GM19193 (cell line): ENCODE results near the gene FSTL3.
A peak's percentile ranks its signal among the peaks of the same experiment; 100 is the strongest.

Source experiments
- POLR2A ChIP-seq: IDR thresholded peaks from 4 replicates; pipeline ENCODE4 v1.6.1; 2011; ENCODE audit not compliant: insufficient read depth, insufficient read length; ENCODE audit errors: extremely low read depth

Gene FSTL3

DNA sequence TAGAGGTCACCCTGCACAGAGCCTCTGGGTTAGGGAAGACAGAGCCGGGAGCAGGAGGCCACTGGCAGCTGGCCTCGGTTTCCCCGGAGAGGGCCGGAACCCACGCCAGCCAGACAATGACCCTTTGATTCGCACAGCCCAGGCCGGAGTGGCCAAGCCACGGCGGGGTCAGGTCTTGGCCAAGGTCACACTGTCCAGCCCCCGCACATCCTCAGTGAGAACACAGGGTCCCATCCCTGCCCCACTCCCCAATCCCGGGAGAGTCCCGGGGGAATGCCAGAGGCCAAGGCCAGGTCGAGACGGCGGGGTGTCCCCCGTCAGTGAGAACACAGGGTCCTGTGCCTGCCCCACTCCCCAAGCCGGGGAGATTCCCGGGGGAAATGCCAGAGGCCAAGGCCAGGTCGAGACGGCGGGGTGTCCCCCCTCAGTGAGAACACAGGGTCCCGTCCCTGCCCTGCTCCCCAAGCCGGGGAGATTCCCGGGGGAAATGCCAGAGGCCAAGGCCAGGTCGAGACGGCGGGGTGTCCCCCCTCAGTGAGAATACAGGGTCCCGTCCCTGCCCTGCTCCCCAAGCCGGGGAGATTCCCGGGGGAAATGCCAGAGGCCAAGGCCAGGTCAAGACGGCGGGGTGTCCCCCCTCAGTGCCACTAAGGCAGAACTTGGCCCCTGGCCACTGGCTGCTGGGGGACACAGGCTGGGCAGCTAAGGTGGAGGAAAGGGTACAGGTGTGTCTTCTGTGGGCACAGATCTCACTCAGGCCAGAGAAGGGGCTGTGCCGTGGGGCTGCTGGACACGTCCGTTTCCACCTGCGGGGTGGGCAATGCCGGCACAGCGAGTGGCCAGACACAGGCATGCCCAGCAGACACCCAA, 1.7 kb upstream of the FSTL3 start:
- TF ChIP-seq POLR2A, result no peak

DNA sequence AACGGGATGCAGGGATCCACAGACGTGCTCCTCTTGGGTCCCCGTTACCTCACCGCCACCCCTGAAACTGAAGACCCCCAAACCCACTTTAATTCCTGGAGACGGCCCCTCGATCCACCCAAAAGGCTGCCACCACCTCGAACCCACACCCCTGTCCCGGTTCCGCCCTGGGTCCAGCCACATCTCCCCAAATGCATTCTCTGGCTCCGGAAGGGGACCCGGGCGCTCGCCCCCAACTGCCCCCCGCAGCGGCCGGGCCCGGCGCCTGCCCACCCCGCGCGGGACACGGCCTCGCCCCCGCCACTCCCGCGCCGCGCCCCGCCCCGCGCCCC, 219 bp upstream of the FSTL3 start:
- no peak for TF ChIP-seq POLR2A

DNA sequence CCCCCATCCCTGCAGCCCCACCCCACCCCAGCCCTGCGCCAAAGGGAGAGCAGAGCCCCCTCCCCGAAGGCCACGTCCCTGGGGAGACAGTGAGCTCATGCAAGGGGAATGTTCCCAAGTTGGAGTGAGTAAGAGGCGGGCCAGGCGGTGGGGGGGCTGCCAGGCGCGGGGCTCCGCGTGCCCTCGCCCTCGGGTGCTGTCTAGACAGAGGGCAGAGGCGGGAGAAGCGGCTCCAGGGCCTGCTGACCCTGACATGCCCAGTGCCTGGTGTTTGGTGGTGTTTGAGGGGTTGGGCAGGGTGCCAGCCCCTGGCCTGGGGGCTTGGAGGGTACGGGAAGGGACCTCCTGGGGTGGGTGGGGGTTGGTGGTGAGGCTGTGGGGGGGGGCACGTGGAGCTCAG, 1.0 kb downstream of the FSTL3 start:
- TF ChIP-seq POLR2A, result no peak

DNA sequence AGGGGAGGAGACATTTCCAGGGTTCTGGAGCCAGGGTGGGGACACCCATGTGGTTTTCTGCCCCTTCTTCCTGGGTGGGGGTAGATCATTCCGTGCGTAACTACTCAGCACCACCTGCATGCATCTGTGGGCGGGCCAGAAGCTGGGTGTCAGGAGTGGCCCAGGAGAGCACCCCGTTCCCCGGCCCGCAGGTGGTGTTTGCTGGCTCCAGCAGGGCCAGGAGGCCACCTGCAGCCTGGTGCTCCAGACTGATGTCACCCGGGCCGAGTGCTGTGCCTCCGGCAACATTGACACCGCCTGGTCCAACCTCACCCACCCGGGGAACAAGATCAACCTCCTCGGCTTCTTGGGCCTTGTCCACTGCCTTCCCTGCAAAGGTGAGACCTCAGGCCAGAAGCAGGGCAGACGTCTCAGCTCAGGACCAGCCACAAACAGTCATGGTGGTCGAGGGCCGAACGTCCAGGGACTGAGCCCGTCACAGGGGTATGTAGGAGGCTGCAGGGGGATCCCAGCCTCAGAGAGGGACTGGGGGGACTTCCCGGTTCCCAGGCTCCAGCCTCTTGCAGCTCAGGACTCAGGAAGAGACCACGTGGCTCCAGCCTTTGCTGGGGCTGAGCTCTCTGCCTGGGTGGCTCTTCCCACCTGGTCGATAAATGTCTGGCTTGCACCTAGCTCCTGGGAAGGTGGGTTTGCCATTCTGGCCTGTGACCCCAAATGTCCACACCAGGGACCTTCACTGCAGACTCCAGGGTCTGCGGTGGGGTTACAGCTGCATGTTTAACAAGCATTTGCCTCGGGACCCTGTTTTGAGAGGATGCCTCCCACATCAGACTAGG, 1.6 kb downstream of the FSTL3 start:
- no peak for TF ChIP-seq POLR2A

DNA sequence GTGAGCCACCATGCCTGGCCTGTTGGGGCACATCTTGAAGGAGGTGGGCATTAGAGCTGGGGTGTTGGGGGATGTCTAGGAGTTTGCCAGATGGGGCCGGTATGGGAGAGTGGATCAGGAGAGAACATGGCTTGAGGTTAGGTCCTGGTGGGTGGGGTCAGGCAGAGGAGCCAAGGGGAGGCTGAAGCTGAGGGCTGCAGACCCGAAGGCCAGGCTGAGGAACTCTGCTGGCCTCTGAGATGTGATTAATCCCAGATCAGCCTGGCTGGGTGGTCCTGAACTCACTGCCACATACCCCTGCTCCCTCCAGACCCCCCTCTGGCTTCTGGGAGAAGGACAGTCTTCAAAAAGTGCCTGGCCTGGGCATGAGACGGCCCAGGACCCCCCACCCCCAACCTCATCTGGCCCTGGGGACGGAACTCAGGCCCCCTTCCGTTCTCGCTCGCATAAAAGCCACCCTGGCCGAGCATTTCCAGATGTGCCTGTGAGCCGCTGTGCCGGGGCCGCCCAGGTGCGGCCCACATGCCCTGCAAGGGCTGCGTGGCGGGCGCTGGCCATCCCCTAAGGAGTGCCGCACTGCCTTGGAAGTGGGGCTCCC, 2.7 kb downstream of the FSTL3 start:
- no peak for TF ChIP-seq POLR2A

DNA sequence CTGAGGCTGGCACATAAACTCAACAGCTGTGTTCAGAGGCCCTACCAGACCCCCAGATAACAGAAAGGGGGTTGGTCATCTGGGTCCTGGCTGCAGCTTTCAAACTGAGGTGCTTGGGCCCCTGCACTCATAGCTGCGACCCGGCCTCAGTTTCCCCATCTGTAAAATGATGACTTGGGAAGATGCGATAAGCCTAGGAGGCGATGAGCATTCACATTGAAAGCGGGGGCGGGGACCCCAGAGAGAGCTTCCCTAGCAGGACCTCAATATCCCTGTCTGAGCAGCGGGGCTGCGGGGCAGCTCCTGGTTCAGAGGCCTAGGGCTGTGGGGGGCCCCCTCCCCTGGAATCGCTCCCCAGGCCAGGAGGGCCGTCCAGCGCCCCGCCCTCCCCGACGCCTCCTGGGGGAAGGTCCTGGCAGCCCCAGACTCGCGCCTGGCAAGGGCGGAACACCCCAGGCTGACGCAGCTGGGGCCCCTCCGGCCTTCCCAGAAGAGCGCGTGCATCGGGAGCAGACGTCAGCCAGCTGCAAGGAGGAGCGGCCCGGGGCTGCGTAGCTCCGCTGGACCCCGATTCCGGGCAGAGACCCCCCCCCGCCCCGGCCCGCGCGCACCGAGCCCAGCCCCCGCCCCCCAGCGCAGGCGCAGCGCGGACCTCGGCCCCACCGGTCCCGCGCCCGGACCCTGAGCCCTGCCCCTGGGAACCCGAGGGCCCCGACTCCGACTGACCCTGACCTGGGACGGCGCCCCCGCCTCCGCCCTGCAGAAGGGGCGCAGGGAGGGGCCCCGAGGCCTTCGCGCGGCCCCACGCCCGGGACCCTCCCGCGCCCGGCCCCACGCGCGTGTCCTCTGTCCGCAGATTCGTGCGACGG, 3.5 kb downstream of the FSTL3 start:
- TF ChIP-seq POLR2A, result no peak

DNA sequence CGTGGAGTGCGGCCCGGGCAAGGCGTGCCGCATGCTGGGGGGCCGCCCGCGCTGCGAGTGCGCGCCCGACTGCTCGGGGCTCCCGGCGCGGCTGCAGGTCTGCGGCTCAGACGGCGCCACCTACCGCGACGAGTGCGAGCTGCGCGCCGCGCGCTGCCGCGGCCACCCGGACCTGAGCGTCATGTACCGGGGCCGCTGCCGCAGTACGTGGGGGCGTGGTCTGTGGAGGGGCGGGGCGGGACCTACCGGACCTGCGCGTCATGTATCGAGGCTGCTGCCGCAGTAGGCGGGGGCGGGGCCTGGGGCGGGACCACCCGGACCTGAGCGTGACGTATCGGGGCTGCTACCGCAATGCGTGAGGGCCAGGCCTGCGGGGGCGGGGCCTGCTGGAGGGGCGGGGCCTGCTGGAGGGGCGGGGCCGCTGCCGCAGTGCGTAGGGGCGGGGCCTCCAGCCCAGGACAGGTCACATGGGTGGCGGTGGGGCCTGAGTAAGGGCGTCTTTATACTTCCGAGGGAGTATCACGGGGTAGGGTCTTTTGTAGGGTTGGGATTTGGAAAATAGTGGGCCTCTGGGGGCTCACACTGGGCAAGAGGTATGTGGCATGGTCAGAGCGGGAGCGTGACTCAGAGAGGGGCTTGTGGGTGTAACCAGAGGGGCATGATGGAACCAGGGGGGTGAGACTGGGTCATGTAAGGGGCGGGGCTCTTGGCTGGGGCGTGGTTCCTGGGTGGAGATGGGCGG, 4.3 kb downstream of the FSTL3 start:
- peak; percentile 61 for TF ChIP-seq POLR2A

DNA sequence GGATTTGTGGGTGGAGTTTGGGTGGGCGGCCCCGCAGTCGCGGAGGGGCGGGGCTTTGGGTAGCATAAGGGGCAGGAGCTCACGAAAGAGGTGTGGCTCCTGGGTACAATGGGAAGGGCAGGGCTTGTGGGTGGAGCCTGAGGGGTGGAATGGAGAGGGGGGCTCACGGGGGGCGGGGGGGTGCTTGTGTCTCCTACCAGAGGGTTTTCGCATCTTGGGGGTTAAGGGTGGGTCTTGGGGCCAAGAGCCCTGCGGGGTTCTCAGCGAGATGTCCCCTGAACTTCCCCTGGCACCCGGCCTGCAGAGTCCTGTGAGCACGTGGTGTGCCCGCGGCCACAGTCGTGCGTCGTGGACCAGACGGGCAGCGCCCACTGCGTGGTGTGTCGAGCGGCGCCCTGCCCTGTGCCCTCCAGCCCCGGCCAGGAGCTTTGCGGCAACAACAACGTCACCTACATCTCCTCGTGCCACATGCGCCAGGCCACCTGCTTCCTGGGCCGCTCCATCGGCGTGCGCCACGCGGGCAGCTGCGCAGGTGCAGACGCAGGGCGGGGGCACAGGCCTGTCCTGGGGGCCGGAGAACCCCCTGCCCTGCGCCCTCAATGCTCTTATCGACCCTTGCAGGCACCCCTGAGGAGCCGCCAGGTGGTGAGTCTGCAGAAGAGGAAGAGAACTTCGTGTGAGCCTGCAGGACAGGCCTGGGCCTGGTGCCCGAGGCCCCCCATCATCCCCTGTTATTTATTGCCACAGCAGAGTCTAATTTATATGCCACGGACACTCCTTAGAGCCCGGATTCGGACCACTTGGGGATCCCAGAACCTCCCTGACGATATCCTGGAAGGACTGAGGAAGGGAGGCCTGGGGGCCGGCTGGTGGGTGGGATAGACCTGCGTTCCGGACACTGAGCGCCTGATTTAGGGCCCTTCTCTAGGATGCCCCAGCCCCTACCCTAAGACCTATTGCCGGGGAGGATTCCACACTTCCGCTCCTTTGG, 5.1 kb downstream of the FSTL3 start:
- TF ChIP-seq POLR2A, result no peak

DNA sequence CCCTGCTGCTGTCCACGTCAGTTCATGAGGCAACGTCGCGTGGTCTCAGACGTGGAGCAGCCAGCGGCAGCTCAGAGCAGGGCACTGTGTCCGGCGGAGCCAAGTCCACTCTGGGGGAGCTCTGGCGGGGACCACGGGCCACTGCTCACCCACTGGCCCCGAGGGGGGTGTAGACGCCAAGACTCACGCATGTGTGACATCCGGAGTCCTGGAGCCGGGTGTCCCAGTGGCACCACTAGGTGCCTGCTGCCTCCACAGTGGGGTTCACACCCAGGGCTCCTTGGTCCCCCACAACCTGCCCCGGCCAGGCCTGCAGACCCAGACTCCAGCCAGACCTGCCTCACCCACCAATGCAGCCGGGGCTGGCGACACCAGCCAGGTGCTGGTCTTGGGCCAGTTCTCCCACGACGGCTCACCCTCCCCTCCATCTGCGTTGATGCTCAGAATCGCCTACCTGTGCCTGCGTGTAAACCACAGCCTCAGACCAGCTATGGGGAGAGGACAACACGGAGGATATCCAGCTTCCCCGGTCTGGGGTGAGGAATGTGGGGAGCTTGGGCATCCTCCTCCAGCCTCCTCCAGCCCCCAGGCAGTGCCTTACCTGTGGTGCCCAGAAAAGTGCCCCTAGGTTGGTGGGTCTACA, 6.6 kb downstream of the FSTL3 start:
- TF ChIP-seq POLR2A, result no peak

DNA sequence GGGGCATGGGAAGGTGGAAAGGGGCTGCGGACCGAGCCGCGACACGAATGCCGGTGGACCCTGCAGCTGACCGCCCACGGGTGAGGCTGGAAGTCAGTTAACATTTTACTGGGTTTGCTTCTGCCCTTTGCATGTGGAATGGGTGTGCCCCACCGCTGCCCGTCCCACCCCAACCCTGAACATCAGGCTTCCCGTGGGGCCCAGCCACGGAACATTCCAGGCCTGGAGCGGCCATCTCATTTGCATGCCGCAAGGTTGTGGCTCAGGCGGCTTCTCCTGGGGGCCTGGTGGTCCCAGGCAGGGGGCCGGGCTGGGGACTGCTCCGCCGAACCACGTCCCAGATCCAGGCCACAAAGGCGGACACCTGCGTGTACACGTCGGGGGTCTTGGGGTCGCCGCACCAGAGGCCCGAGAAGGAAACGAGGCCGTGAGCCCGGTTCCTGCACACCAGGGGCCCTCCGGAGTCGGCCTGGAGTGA, 9.3 kb downstream of the FSTL3 start:
- no peak for TF ChIP-seq POLR2A

DNA sequence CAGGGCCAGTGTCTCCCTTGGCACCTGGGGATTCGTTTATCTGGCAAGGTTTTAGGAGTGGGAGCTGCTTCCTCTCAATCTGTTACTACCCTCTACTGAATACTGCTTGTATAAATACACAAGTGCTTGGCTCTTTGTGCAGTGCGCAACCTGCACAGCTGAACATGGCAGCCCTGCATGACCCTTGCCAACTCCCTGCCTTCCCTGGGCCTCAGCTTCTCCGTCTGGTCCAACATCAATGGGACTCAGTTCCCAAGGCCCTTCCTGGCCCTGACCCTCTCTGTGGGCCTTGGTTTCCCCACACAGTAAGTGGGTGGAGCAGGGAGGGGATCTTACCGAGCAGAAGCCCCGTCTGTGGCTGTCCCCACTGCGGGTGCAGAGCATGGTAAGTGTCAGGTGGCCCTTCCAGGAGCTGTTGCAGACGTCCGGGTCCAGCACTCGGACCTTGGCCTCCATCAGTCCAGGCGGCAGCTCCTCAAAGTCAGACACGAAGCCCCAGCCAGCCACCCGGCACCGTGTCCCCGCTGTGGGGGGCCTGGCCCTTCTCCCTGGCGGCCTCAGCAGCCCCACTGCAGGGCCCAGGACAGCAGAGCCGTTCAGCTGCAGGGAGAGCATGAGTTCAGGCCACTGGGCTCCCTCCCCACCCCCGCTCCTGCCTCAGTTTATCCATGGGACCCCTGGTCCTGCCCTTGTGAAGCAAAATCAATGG, 10.6 kb downstream of the FSTL3 start:
- TF ChIP-seq POLR2A, result no peak
